C1 segment of cervical spinal cord (tissue), 14 donors: ENCODE measurements around the gene FBXL7.

Source experiments
- DNase-seq, 14 donors: peaks; one replicate each; lab custom pipeline; 2025; lab: John Stamatoyannopoulos, UW

Gene FBXL7

GRCh38 chr5:15538516-15538915 lies 38.5 kb downstream of the FBXL7 start:
- no peak for DNase-seq

- no peak for DNase-seq
Observed at GRCh38 chr5:15539951-15540350, 40.0 kb downstream of the FBXL7 start.

- DNase-seq, result peak in 1 of 14 donors; percentile 10
Observed at GRCh38 chr5:15544039-15544438, 44.1 kb downstream of the FBXL7 start.

- no peak for DNase-seq
Observed at GRCh38 chr5:15545082-15545481, 45.1 kb downstream of the FBXL7 start.

GRCh38 chr5:15547261-15547839 lies 47.4 kb downstream of the FBXL7 start:
- DNase-seq, result no peak

GRCh38 chr5:15549961-15550360 lies 50.0 kb downstream of the FBXL7 start:
- no peak for DNase-seq

- no peak for DNase-seq
Observed at GRCh38 chr5:15550502-15551112, 50.6 kb downstream of the FBXL7 start.

GRCh38 chr5:15551113-15551504 lies 51.1 kb downstream of the FBXL7 start:
- DNase-seq, result no peak

- no peak for DNase-seq
Observed at GRCh38 chr5:15554542-15554941, 54.6 kb downstream of the FBXL7 start.

GRCh38 chr5:15555176-15555575 lies 55.2 kb downstream of the FBXL7 start:
- DNase-seq, result no peak

GRCh38 chr5:15558240-15558639 lies 58.3 kb downstream of the FBXL7 start:
- DNase-seq, result peak in 2 of 14 donors; percentile 13 to 28

- DNase-seq, result no peak
Observed at GRCh38 chr5:15558681-15559080, 58.7 kb downstream of the FBXL7 start.

GRCh38 chr5:15560421-15560820 lies 60.4 kb downstream of the FBXL7 start:
- DNase-seq, result no peak

GRCh38 chr5:15564523-15564922 lies 64.5 kb downstream of the FBXL7 start:
- no peak for DNase-seq

GRCh38 chr5:15564957-15565356 lies 65.0 kb downstream of the FBXL7 start:
- no peak for DNase-seq

- no peak for DNase-seq
Observed at GRCh38 chr5:15566306-15566705, 66.3 kb downstream of the FBXL7 start.

- DNase-seq, result no peak
Observed at GRCh38 chr5:15566789-15567188, 66.8 kb downstream of the FBXL7 start.

GRCh38 chr5:15570491-15570890 lies 70.5 kb downstream of the FBXL7 start:
- no peak for DNase-seq

- DNase-seq, result no peak
Observed at GRCh38 chr5:15571081-15571480, 71.1 kb downstream of the FBXL7 start.

- no peak for DNase-seq
Observed at GRCh38 chr5:15571618-15572017, 71.6 kb downstream of the FBXL7 start.

- no peak for DNase-seq
Observed at GRCh38 chr5:15573590-15573989, 73.6 kb downstream of the FBXL7 start.

- DNase-seq, result no peak
Observed at GRCh38 chr5:15574128-15574527, 74.1 kb downstream of the FBXL7 start.

GRCh38 chr5:15574806-15575325 lies 74.9 kb downstream of the FBXL7 start:
- no peak for DNase-seq

GRCh38 chr5:15575666-15576065 lies 75.7 kb downstream of the FBXL7 start:
- no peak for DNase-seq
